Measurements from ENCODE around the gene ISG20L2. TPM values are rescaled to one million over a fixed set of nuclear protein-coding genes. Genes with fewer than 3 reads are reported as not detected.

The ISG20L2 gene
- total RNA-seq, 1 donor from 2014 or later, result 9.6 TPM

GRCh38 chr1:156690675-156691036 is 37.9 kb downstream of the ISG20L2 start:
- DNase-seq (ENCODE audit: low read depth, low spot score), result no peak

- no peak for DNase-seq (ENCODE audit: low read depth, low spot score)
Measured at GRCh38 chr1:156689953-156690674, 38.5 kb downstream of the ISG20L2 start.

GRCh38 chr1:156689035-156689952 is 39.3 kb downstream of the ISG20L2 start:
- DNase-seq (ENCODE audit: low read depth, low spot score), result peak; percentile 39

- no peak for DNase-seq (ENCODE audit: low read depth, low spot score)
Measured at GRCh38 chr1:156684227-156684782, 44.3 kb downstream of the ISG20L2 start.

- no peak for DNase-seq (ENCODE audit: low read depth, low spot score)
Measured at GRCh38 chr1:156682166-156682890, 46.2 kb downstream of the ISG20L2 start.

GRCh38 chr1:156681196-156681960 is 47.2 kb downstream of the ISG20L2 start:
- no peak for DNase-seq (ENCODE audit: low read depth, low spot score)

GRCh38 chr1:156680056-156680455 is 48.5 kb downstream of the ISG20L2 start:
- DNase-seq (ENCODE audit: low read depth, low spot score), result no peak

- no peak for DNase-seq (ENCODE audit: low read depth, low spot score)
Measured at GRCh38 chr1:156677616-156678596, 50.7 kb downstream of the ISG20L2 start.

- DNase-seq (ENCODE audit: low read depth, low spot score), result no peak
Measured at GRCh38 chr1:156676820-156677615, 51.5 kb downstream of the ISG20L2 start, which contains the start of gene NES. Gene NES (minus strand): TSS chr1:156677407. CDS start chr1:156677264, 143 bp downstream.

GRCh38 chr1:156676114-156676819 is 52.3 kb downstream of the ISG20L2 start:
- no peak for DNase-seq (ENCODE audit: low read depth, low spot score)

- no peak for DNase-seq (ENCODE audit: low read depth, low spot score)
Measured at GRCh38 chr1:156675210-156676113, 53.1 kb downstream of the ISG20L2 start.

- no peak for DNase-seq (ENCODE audit: low read depth, low spot score)
Measured at GRCh38 chr1:156673387-156674121, 55.0 kb downstream of the ISG20L2 start.
